Neural progenitor cell (in vitro differentiated cells): ENCODE data around the gene ZBTB20.

ENCODE experiments used
- CTCF ChIP-seq: fragments of 200-600 bp; sonication (generic); IDR thresholded peaks from 2 replicates; pipeline ENCODE4 v1.5.1; 2017; ENCODE audit warnings: antibody characterized with exemption, mild to moderate bottlenecking
- EZH2 ChIP-seq: fragments of 200-600 bp; sonication (generic); IDR thresholded peaks from 2 replicates; pipeline ENCODE4 v1.6.1; 2017; ENCODE audit warnings: antibody characterized with exemption, mild to moderate bottlenecking, moderate library complexity
- EZH2phosphoT487 ChIP-seq: fragments of 200-600 bp; sonication (generic); IDR thresholded peaks from 2 replicates; pipeline ENCODE4 v1.6.1; 2017; ENCODE audit warnings: antibody characterized with exemption

- TF ChIP-seq CTCF (no peak), EZH2 (no peak), EZH2phosphoT487 (no peak)
These were observed 729.4 kb downstream of the ZBTB20 start for GRCh38 chr3:114417675-114418074.
